Parathyroid adenoma (tissue), 2 donors: ENCODE measurements around the gene MACF1.
A peak's percentile ranks its signal among the peaks of the same experiment; 100 is the strongest.

Experiments used
- H2AFZ ChIP-seq: fragments of 300-600 bp; sonication (generic); one replicate; pipeline ENCODE4 v1.7.0; 2017; ENCODE audit warnings: antibody characterized with exemption, mild to moderate bottlenecking
- H3K27ac ChIP-seq: fragments of 300-600 bp; sonication (generic); one replicate; pipeline ENCODE4 v1.7.0; 2017
- H3K27me3 ChIP-seq: fragments of 300-600 bp; sonication (generic); one replicate; pipeline ENCODE4 v1.7.0; 2017; ENCODE audit warnings: low read length; ENCODE audit not compliant: control insufficient read depth, insufficient read depth
- H3K36me3 ChIP-seq: fragments of 300-600 bp; sonication (generic); one replicate; pipeline ENCODE4 v1.7.0; 2017; ENCODE audit warnings: low read length; ENCODE audit not compliant: control insufficient read depth, insufficient read depth
- H3K4me1 ChIP-seq: fragments of 300-600 bp; sonication (generic); one replicate; pipeline ENCODE4 v1.7.0; 2017; ENCODE audit warnings: control low read depth
- H3K4me2 ChIP-seq: fragments of 300-600 bp; sonication (generic); one replicate; pipeline ENCODE4 v1.7.0; 2017; ENCODE audit warnings: low read length
- H3K4me3 ChIP-seq: fragments of 300-600 bp; sonication (generic); one replicate; pipeline ENCODE4 v1.7.0; 2017; ENCODE audit warnings: low read depth, low read length
- H3K79me2 ChIP-seq: fragments of 300-600 bp; sonication (generic); one replicate; pipeline ENCODE4 v1.7.0; 2017; ENCODE audit warnings: control low read depth
- H3K9ac ChIP-seq: fragments of 300-600 bp; sonication (generic); one replicate; pipeline ENCODE4 v1.7.0; 2017; ENCODE audit warnings: mild to moderate bottlenecking
- H3K9me3 ChIP-seq: fragments of 300-600 bp; sonication (generic); one replicate; pipeline ENCODE4 v1.7.0; 2017; ENCODE audit warnings: low read length; ENCODE audit not compliant: control insufficient read depth
- TF ChIP-seq, protein P1 (sequence below): fragments of 300-600 bp; sonication (generic); IDR thresholded peaks from one replicate; pipeline ENCODE4 v1.7.0; 2017; ENCODE audit warnings: antibody characterized with exemption, mild to moderate bottlenecking
- donor health status: primary hyperparathyroidism.

Gene MACF1

DNA sequence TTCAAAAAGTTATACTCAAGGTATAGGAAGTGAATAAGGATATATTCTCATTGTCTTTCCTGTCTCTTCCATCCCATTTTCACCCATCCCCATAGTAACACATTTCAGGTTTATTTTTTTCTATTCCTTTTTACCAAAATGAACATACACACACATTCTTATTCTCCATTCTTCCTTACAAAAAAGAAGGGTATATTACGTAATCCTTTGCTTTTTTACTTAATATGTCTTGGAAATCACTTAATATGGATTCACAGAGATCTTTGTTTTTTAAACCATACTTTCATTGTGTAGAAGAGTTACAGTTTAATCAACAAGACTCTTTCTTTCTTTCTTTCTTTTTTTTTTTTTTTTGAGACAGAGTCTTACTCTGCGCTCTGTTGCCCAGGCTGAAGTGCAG, 158.8 kb downstream of the MACF1 start:
- no peak overlapping the region for H3K4me2 ChIP-seq
- H3K9ac ChIP-seq, result no peak overlapping the region
- peaks cover 7% of the 10 kb centered on the region for H3K36me3 ChIP-seq
- H3K79me2 ChIP-seq, result peaks cover 3% of the 10 kb centered on the region
- H2AFZ ChIP-seq, result no peak overlapping the region
- H3K9me3 ChIP-seq, result no peaks in the 10 kb centered on the region
- TF ChIP-seq, protein P1, sequence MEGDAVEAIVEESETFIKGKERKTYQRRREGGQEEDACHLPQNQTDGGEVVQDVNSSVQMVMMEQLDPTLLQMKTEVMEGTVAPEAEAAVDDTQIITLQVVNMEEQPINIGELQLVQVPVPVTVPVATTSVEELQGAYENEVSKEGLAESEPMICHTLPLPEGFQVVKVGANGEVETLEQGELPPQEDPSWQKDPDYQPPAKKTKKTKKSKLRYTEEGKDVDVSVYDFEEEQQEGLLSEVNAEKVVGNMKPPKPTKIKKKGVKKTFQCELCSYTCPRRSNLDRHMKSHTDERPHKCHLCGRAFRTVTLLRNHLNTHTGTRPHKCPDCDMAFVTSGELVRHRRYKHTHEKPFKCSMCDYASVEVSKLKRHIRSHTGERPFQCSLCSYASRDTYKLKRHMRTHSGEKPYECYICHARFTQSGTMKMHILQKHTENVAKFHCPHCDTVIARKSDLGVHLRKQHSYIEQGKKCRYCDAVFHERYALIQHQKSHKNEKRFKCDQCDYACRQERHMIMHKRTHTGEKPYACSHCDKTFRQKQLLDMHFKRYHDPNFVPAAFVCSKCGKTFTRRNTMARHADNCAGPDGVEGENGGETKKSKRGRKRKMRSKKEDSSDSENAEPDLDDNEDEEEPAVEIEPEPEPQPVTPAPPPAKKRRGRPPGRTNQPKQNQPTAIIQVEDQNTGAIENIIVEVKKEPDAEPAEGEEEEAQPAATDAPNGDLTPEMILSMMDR, result no peak
- H3K27me3 ChIP-seq, result no peaks in the 10 kb centered on the region
- peak overlapping the region; percentile 97 for H3K27ac ChIP-seq
- peaks cover 29% of the 10 kb centered on the region for H3K4me1 ChIP-seq
- H3K4me3 ChIP-seq, result no peak overlapping the region

DNA sequence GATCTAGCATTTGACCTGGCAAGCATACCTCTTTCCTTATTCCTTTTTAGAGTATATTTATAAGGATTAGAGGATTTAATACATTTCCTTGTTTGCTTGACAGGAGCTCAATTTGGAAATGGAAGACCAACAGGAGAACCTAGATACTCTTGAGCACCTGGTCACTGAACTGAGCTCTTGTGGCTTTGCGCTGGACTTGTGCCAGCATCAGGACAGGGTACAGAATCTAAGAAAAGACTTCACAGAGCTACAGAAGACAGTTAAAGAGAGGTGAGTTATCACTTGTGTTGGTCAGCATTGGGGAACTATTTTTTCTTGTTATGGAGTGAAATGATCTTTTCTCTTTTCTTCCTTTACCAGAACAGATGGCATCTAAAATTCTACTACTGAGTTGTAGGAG, 163.6 kb downstream of the MACF1 start:
- no peak overlapping the region for H2AFZ ChIP-seq
- TF ChIP-seq, protein P1, result no peak
- H3K4me2 ChIP-seq, result no peak overlapping the region
- H3K9ac ChIP-seq, result no peak overlapping the region
- H3K4me1 ChIP-seq, result peaks cover 10% of the 10 kb centered on the region
- no peaks in the 10 kb centered on the region for H3K36me3 ChIP-seq
- no peaks in the 10 kb centered on the region for H3K9me3 ChIP-seq
- H3K79me2 ChIP-seq, result peaks cover 9% of the 10 kb centered on the region
- no peak overlapping the region for H3K27ac ChIP-seq
- no peaks in the 10 kb centered on the region for H3K27me3 ChIP-seq
- no peak overlapping the region for H3K4me3 ChIP-seq

- Histone ChIP-seq H3K27ac (peak overlapping the region; percentile 32), H3K36me3 (no peaks in the 10 kb centered on the region), H3K9ac (no peak overlapping the region), H3K79me2 (peaks cover 12% of the 10 kb centered on the region), H3K4me2 (peak overlapping the region; percentile 12), H3K4me1 (peaks cover 6% of the 10 kb centered on the region), H3K27me3 (no peaks in the 10 kb centered on the region), H3K9me3 (no peaks in the 10 kb centered on the region), H2AFZ (no peak overlapping the region), H3K4me3 (no peak overlapping the region)
- TF ChIP-seq, protein P1, result no peak
Observed at GRCh38 chr1:39369565-39369964, 165.1 kb downstream of the MACF1 start.

DNA sequence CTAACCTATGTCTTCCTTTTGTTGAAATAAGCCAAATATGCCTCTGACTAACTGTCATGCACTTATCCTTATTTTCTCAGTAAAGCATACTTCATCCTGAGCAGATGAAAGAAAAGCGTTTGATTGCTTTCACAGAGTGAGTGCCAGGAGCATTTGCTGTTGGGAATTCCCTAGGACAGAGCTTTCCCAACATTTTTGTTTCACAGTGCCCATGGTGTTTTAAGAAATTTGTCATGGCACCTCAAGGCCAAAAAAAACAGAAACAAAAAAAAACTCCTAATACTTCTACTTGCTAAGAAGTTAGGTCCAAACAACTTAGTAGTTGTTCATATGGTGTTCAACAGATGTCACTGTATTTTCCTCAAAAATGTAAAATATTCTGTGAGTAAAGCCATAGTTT, 166.1 kb downstream of the MACF1 start:
- TF ChIP-seq, protein P1, result no peak
- Histone ChIP-seq H3K27ac (no peak overlapping the region), H3K4me2 (no peak overlapping the region), H3K9me3 (no peaks in the 10 kb centered on the region), H2AFZ (no peak overlapping the region), H3K9ac (no peak overlapping the region), H3K4me1 (peaks cover 6% of the 10 kb centered on the region), H3K79me2 (peaks cover 12% of the 10 kb centered on the region), H3K4me3 (no peak overlapping the region), H3K27me3 (no peaks in the 10 kb centered on the region), H3K36me3 (no peaks in the 10 kb centered on the region)

GRCh38 chr1:39372105-39372504, 167.6 kb downstream of the MACF1 start:
- H3K9ac ChIP-seq, result no peak overlapping the region
- H3K4me1 ChIP-seq, result peaks cover 6% of the 10 kb centered on the region
- H3K4me3 ChIP-seq, result no peak overlapping the region
- H3K9me3 ChIP-seq, result no peaks in the 10 kb centered on the region
- peaks cover 12% of the 10 kb centered on the region for H3K79me2 ChIP-seq
- no peak overlapping the region for H3K27ac ChIP-seq
- H2AFZ ChIP-seq, result no peak overlapping the region
- no peaks in the 10 kb centered on the region for H3K36me3 ChIP-seq
- TF ChIP-seq, protein P1, result no peak
- no peaks in the 10 kb centered on the region for H3K27me3 ChIP-seq
- H3K4me2 ChIP-seq, result no peak overlapping the region
